GM19372 (cell line): Measurements from ENCODE around the gene RASL11B.

Experiments
- ATAC-seq: cut with Tn5 transposase; IDR thresholded peaks from one replicate; pipeline ENCODE4 v1.9.1; 2021; ENCODE audit warnings: mild to moderate bottlenecking, low read depth, moderate library complexity; ENCODE audit not compliant: unreplicated experiment

Gene RASL11B

DNA sequence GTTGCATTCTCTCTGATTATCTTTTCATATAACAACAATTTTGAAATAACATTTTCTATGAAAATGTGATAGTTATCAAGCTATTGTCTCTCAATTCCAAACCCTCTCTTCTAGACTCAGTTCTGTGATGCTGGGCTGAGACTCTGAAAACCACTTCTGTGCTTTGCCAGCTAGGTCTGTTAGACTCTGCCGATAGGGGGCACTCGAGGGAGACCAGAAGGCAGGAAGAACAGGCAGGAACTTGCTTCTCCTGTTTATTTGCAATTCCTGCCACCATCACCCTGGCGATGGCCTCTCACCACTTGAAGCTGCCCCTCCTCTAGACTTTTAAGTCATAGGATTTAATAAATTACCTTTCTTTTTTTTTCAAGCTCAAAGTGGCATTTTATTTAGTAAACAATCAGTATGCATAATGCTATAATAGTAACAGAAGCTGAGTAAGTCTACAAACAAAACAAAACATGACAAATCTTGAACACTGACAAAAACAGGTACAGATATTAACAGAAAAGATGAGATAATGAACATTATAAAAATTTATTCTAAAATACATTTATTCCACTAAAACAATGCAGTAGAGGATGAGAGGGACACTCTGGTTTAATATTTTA lies 49.7 kb downstream of the RASL11B start:
- ATAC-seq, result peak; percentile 68

DNA sequence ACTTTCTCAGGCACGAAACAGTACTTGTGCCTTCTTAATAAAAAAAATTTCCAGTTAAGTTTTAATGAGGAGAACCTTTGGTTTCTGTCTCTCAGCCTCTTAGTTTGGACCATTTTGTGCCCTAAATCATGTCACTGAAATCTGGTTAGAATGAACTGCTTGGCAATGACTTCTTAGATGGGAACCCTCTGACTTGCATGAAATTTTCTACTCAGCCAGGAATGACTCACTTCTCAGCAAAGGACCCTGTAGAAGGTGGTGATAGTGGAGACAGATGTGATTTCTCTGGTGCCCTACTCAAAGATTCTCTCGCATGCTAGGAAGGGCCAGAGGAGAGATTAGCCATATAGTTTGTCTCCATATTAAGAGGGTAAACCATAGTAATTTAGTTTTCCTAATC lies 50.5 kb downstream of the RASL11B start:
- no peak for ATAC-seq

GRCh38 chr4:52914051-52914605 lies 52.0 kb downstream of the RASL11B start:
- no peak for ATAC-seq

DNA sequence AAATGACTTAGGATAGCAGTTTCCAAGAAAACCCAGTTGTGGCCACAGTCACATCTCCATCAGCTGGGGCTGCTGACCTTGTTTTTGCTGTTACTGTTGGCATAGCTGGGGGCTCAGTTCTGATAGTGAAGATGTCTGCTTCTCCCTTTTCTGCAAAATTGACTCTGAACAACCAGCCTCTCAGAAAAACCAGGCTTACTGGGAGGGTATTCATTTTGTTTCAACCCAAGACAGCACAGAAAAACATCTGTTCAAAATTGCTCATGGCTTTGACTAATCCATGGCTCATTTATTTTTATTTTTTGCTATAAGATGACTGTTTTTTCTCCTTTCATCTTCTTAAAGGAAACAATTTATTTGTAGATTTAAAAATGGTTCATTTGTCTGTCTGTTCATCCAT lies 53.1 kb downstream of the RASL11B start:
- no peak for ATAC-seq

GRCh38 chr4:52915730-52916300 lies 53.7 kb downstream of the RASL11B start:
- no peak for ATAC-seq
